Tibial nerve (tissue), 4 donors: Measurements from ENCODE around the gene UNC80. TPM values are rescaled to one million over a fixed set of nuclear protein-coding genes. Genes with fewer than 3 reads are reported as not detected.

Experiments
- DNase-seq, 2 donors: peaks; one replicate each; pipeline ENCODE4 v3.0.0-alpha.2; 2019; ENCODE audit warnings: low spot score in 2 of 2
- H3K27ac ChIP-seq, 4 donors: fragments of 200-600 bp; sonication (generic) in 3 of 4; one replicate each; pipeline ENCODE4 v1.5.1; 2017 to 2019; ENCODE audit warnings: mild to moderate bottlenecking in 1 of 4
- H3K27me3 ChIP-seq, 2 donors: fragments of 200-600 bp; sonication (generic) in 1 of 2; one replicate each; pipeline versions ENCODE4 v1.5.1 to v1.6.0; 2017 to 2019
- H3K36me3 ChIP-seq, 3 donors: fragments of 200-600 bp; sonication (generic); one replicate each; pipeline ENCODE4 v1.5.1; 2018 to 2019
- H3K4me1 ChIP-seq, 4 donors: fragments of 200-600 bp; sonication (generic) in 3 of 4; one replicate each; pipeline ENCODE4 v1.5.1; 2017 to 2019
- H3K4me3 ChIP-seq, 4 donors: fragments of 200-600 bp; sonication (generic) in 3 of 4; one replicate each; pipeline ENCODE4 v1.5.1; 2017 to 2019; ENCODE audit warnings: mild to moderate bottlenecking in 1 of 4, moderate library complexity in 1 of 4
- H3K9me3 ChIP-seq, 4 donors: fragments of 200-600 bp; sonication (generic) in 3 of 4; one replicate each; pipeline ENCODE4 v1.5.1; 2017 to 2019
- CTCF ChIP-seq, 5 experiments: fragments of 200-600 bp in 3 of 5; fragments of 450-650 bp in 2 of 5; sonication (generic) in 3 of 5; IDR thresholded peaks; one replicate each; pipeline ENCODE4 v1.5.1; 2016 to 2019; ENCODE audit warnings: antibody characterized with exemption in 5 of 5, mild to moderate bottlenecking in 3 of 5, moderate library complexity in 2 of 5
- EP300 ChIP-seq, 2 donors: sonication (generic); formaldehyde crosslinking; IDR thresholded peaks; one replicate each; pipeline ENCODE4 v1.6.1; 2017; ENCODE audit warnings: antibody characterized with exemption in 2 of 2, mild to moderate bottlenecking in 1 of 2
- POLR2A ChIP-seq, 2 donors: fragments of 450-650 bp; IDR thresholded peaks; one replicate each; pipeline ENCODE4 v1.6.1; 2017; ENCODE audit warnings: antibody characterized with exemption in 2 of 2, mild to moderate bottlenecking in 2 of 2, moderate library complexity in 2 of 2
- WGBS, 2 donors: methylation state at CpG; one replicate each; pipeline ENCODE4 v1.1.5; 2018; 5-methylcytosine and 5-hydroxymethylcytosine counted together
- total RNA-seq, 4 donors: library from RNA; depleted of rRNA; stranded (reverse); fragments of >200 nt; gene quantifications; one replicate each; pipeline ENCODE4 v1.1.0, GENCODE V29; 2016

Gene UNC80
- total RNA-seq, 4 donors from 2014 or later, result 0.22 to 0.30 TPM; not detected in 2

DNA sequence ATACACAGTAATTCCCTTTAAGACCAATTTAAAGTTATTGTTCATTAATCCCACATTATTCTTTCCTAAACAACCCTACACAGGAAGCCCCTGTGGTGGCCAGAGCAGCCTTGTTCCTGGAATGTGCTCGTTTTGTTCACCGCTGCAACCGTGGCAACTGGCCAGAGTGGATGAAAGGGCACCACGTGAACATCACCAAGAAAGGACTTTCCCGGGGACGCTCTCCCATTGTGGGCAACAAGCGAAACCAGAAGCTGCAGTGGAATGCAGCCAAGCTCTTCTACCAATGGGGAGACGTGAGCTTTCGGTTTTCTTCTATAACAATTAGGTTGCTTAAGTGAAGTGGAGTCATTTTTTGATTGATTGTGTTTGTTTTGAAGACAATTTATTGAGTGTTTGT, 101.0 kb downstream of the UNC80 start:
- DNase-seq, result peak; percentile 18 to 23
- Histone ChIP-seq H3K4me1 (no peaks in the 10 kb centered on the region), H3K27me3 (no peaks in the 10 kb centered on the region), H3K27ac (no peak overlapping the region), H3K36me3 (no peaks in the 10 kb centered on the region), H3K9me3 (no peaks in the 10 kb centered on the region), H3K4me3 (peak overlapping the region in 1 of 4 donors; percentile 15)
- TF ChIP-seq CTCF (IDR thresholded peaks at IDR 0.05), result no peak
- no peak for TF ChIP-seq POLR2A (IDR thresholded peaks at IDR 0.05)
- peak in 1 of 2 donors; percentile 10 for TF ChIP-seq EP300 (IDR thresholded peaks at IDR 0.05)
- WGBS, 2 donors, result 15 to 37% methylated on average over 9 of the region's 9 CpGs

GRCh38 chr2:209875270-209875669, 103.6 kb downstream of the UNC80 start:
- no peak for TF ChIP-seq CTCF (IDR thresholded peaks at IDR 0.05)
- H3K4me1 ChIP-seq, result no peaks in the 10 kb centered on the region
- no peaks in the 10 kb centered on the region for H3K36me3 ChIP-seq
- no peak overlapping the region for H3K27ac ChIP-seq
- no peaks in the 10 kb centered on the region for H3K9me3 ChIP-seq
- DNase-seq, result no peak
- H3K4me3 ChIP-seq, result no peak overlapping the region
- 85 to 86% methylated on average over 1 of the region's 1 CpG for WGBS, 2 donors
- no peaks in the 10 kb centered on the region for H3K27me3 ChIP-seq

DNA sequence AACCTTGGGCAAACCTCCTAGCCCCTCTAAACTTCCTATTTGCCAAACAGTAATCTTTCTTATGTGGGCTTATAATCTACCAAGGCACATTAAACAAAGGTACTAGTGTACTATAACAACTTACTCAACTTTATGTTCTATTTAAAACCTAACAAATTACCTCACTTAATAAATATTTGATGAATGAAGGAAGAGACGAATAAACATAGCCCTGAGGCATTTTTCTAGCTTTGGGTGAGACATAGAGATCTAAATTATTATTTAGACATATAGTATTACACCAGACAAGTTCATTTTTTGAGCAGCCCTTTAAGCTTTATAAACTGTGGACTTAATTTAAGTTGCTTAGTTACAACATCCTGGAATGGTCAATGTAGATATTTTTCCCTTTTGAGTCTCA, 104.6 kb downstream of the UNC80 start:
- no peak overlapping the region for H3K4me3 ChIP-seq
- no peaks in the 10 kb centered on the region for H3K27me3 ChIP-seq
- H3K4me1 ChIP-seq, result no peaks in the 10 kb centered on the region
- no peaks in the 10 kb centered on the region for H3K36me3 ChIP-seq
- no peak overlapping the region for H3K27ac ChIP-seq
- no peaks in the 10 kb centered on the region for H3K9me3 ChIP-seq
- DNase-seq, result no peak
- TF ChIP-seq EP300 (IDR thresholded peaks at IDR 0.05), result no peak
- no peak for TF ChIP-seq POLR2A (IDR thresholded peaks at IDR 0.05)
- TF ChIP-seq CTCF (IDR thresholded peaks at IDR 0.05), result no peak
- 25 to 28% methylated on average over 1 of the region's 1 CpG for WGBS, 2 donors

- WGBS, 2 donors, result 88 to 89% methylated on average over 4 of the region's 4 CpGs
- no peak overlapping the region for H3K4me3 ChIP-seq
- H3K4me1 ChIP-seq, result no peaks in the 10 kb centered on the region
- no peak for DNase-seq
- TF ChIP-seq EP300 (IDR thresholded peaks at IDR 0.05), result no peak
- TF ChIP-seq POLR2A (IDR thresholded peaks at IDR 0.05), result no peak
- no peak for TF ChIP-seq CTCF (IDR thresholded peaks at IDR 0.05)
- no peaks in the 10 kb centered on the region for H3K9me3 ChIP-seq
- no peaks in the 10 kb centered on the region for H3K27me3 ChIP-seq
- H3K27ac ChIP-seq, result no peak overlapping the region
- no peaks in the 10 kb centered on the region for H3K36me3 ChIP-seq
Observed at GRCh38 chr2:209878701-209879100, 107.1 kb downstream of the UNC80 start.

GRCh38 chr2:209900638-209901037, 129.0 kb downstream of the UNC80 start:
- TF ChIP-seq CTCF (IDR thresholded peaks at IDR 0.05), result no peak
- no peak for TF ChIP-seq POLR2A (IDR thresholded peaks at IDR 0.05)
- TF ChIP-seq EP300 (IDR thresholded peaks at IDR 0.05), result no peak
- H3K27ac ChIP-seq, result no peak overlapping the region
- no peak overlapping the region for H3K4me3 ChIP-seq
- peaks cover 0 to 7% (median 0%) of the 10 kb centered on the region in 4 donors for H3K9me3 ChIP-seq
- no peaks in the 10 kb centered on the region for H3K27me3 ChIP-seq
- DNase-seq, result no peak
- no peaks in the 10 kb centered on the region for H3K4me1 ChIP-seq
- no peaks in the 10 kb centered on the region for H3K36me3 ChIP-seq
- WGBS, 2 donors, result 78 to 81% methylated on average over 1 of the region's 1 CpG
